ENCODE results near the gene MYH9. TPM values are rescaled to one million over a fixed set of nuclear protein-coding genes. Genes with fewer than 3 reads are reported as not detected.

The MYH9 gene
- total and polyA plus RNA-seq, 10 donors: 59.8 to 1,376 (median 711) TPM

GRCh38 chr22:36259615-36260300 lies 128.0 kb downstream of the MYH9 start:
- H3K4me3 ChIP-seq: no peak overlapping the region
- H3K36me3 ChIP-seq: peaks cover 0 to 91% (median 41%) of the 10 kb centered on the region in 6 donors
- H3K9me3 ChIP-seq: no peaks in the 10 kb centered on the region
- TF ChIP-seq POLR2AphosphoS5 (IDR thresholded peaks at IDR 0.05): no peak
- no peak for TF ChIP-seq POLR2A (IDR thresholded peaks at IDR 0.05)
- TF ChIP-seq, protein P1, sequence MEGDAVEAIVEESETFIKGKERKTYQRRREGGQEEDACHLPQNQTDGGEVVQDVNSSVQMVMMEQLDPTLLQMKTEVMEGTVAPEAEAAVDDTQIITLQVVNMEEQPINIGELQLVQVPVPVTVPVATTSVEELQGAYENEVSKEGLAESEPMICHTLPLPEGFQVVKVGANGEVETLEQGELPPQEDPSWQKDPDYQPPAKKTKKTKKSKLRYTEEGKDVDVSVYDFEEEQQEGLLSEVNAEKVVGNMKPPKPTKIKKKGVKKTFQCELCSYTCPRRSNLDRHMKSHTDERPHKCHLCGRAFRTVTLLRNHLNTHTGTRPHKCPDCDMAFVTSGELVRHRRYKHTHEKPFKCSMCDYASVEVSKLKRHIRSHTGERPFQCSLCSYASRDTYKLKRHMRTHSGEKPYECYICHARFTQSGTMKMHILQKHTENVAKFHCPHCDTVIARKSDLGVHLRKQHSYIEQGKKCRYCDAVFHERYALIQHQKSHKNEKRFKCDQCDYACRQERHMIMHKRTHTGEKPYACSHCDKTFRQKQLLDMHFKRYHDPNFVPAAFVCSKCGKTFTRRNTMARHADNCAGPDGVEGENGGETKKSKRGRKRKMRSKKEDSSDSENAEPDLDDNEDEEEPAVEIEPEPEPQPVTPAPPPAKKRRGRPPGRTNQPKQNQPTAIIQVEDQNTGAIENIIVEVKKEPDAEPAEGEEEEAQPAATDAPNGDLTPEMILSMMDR (IDR thresholded peaks at IDR 0.05 in 8 of 11, conservative IDR thresholded peaks at IDR 0.05 in 3 of 11): no peak
- H3K4me1 ChIP-seq: peaks cover 23 to 66% (median 49%) of the 10 kb centered on the region in 6 donors
- DNase-seq: no peak
- intact Hi-C loops (cut with DNase I; ENCODE audit: low total_unique reads): no loop called here
- WGBS, 5 donors: 74 to 81% (median 78%) methylated on average over 14 of the region's 14 CpGs
- H3K27me3 ChIP-seq (replicated peaks in 1 of 7): no peaks in the 10 kb centered on the region
- H3K27ac ChIP-seq: peak overlapping the region in 6 of 8 donors; percentile 49 to 82 (median 70)

- H3K27ac ChIP-seq: peak overlapping the region; percentile 49 to 82 (median 67)
Observed at GRCh38 chr22:36258701-36259614, 128.8 kb downstream of the MYH9 start.

DNA sequence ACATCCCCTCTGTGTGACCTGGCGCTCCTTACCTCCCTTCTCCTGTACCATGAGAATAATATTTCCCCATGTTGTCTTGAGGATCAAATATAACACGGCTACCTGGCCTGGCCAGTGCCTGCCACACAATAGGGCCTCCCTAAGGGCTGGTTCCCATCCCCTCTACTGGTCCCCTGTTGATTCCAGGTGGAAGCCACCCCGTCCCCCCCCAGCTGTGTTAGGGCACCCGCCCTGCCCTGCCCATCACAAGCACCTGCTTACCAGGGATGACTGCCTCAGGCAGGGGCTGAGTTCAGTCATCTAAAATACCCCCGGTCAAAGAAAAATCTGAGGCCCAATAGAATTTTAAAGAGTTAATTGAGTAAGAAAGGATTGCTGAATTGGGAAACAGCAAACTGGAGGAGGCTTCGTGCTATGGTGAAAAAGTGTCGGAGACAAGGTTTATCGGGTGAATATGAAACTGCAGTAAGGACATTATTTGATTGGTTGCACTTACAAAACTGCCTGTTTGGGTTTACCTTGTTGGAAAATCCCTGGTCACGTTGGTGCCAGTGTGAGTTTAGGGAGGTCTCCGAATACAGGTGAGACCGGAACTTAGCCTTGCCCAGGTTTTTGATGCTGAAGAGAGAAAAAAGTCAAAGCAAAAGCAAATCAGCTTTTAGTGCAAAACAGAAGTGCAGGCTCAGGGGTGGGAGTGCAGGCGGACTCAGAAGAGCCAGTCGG lies 129.7 kb downstream of the MYH9 start:
- intact Hi-C loops (cut with DNase I; ENCODE audit: low total_unique reads): no loop called here
- no peak overlapping the region for H3K4me3 ChIP-seq
- H3K27me3 ChIP-seq (replicated peaks in 1 of 7): no peaks in the 10 kb centered on the region
- 85 to 88% (median 88%) methylated on average over 13 of the region's 13 CpGs for WGBS, 5 donors
- DNase-seq: no peak
- peaks cover 0 to 75% (median 39%) of the 10 kb centered on the region in 6 donors for H3K36me3 ChIP-seq
- H3K27ac ChIP-seq: peak overlapping the region; percentile 49 to 82 (median 67)
- no peaks in the 10 kb centered on the region for H3K9me3 ChIP-seq
- no peak for TF ChIP-seq POLR2AphosphoS5 (IDR thresholded peaks at IDR 0.05)
- TF ChIP-seq, protein P1 (IDR thresholded peaks at IDR 0.05 in 8 of 11, conservative IDR thresholded peaks at IDR 0.05 in 3 of 11): no peak
- TF ChIP-seq POLR2A (IDR thresholded peaks at IDR 0.05): no peak
- H3K4me1 ChIP-seq: peaks cover 36 to 83% (median 65%) of the 10 kb centered on the region in 6 donors

More at GRCh38 chr22:36258701-36259614, 128.8 kb downstream of the MYH9 start:
- Histone ChIP-seq H3K27me3 (replicated peaks in 1 of 7) (no peaks in the 10 kb centered on the region), H3K36me3 (peaks cover 0 to 83% (median 41%) of the 10 kb centered on the region in 6 donors), H3K4me3 (no peak overlapping the region), H3K9me3 (no peaks in the 10 kb centered on the region), H3K4me1 (peaks cover 31 to 74% (median 57%) of the 10 kb centered on the region in 6 donors)
- intact Hi-C loops (cut with DNase I; ENCODE audit: low total_unique reads): no loop called here
- no peak for DNase-seq
- WGBS, 5 donors: 33 to 52% (median 49%) methylated on average over 16 of the region's 16 CpGs
- TF ChIP-seq POLR2AphosphoS5 (IDR thresholded peaks at IDR 0.05): peak in 1 of 3 donors; percentile 24
- no peak for TF ChIP-seq POLR2A (IDR thresholded peaks at IDR 0.05)
- TF ChIP-seq, protein P1 (IDR thresholded peaks at IDR 0.05 in 8 of 11, conservative IDR thresholded peaks at IDR 0.05 in 3 of 11): no peak

All from spleen (tissue), 11 donors.